Ishikawa (cell line): ENCODE measurements around the gene GNAT2.

ENCODE experiments used
- CREB1 ChIP-seq: IDR thresholded peaks from 2 replicates; pipeline ENCODE4 v1.6.1; 2012; ENCODE audit warnings: low read depth
- TEAD4 ChIP-seq: IDR thresholded peaks from 2 replicates; pipeline ENCODE4 v1.6.1; 2012

DNA sequence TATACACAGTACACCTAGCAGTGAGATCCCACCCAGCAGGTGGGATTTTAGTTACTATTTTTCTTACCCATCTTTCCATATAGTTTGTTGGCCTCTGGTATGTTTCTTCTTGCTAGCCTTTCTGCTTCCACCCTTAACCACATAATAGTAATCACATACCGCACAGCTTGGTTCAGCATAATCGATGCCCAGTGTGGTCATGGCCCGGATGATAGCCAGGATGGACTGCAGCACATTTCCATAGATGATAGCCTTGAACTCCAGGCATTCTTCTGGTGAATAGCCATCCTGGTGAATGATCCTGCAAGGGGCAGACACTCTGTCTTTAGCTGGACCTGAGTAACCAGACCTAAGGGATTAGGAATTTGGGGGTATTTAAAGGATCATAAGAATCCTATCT lies 9.5 kb downstream of the GNAT2 start:
- no peak for TF ChIP-seq TEAD4
- TF ChIP-seq CREB1: no peak
